Stimulated activated CD4-positive, alpha-beta T cell treated with anti-CD3 and anti-CD28 coated beads, Interleukin-15, amount 100 ng/mL, for 24 hours (primary cell): ENCODE data around the gene CNTN5.
"Not testable (repeated sequence)": the region's sequence is repeated elsewhere in the genome, so short reads cannot be mapped to it uniquely, and the experiment has no call there.

Experiments
- DNase-seq: peaks from one replicate; pipeline ENCODE4 v3.0.0-alpha.2; 2020

CNTN5 gene

DNA sequence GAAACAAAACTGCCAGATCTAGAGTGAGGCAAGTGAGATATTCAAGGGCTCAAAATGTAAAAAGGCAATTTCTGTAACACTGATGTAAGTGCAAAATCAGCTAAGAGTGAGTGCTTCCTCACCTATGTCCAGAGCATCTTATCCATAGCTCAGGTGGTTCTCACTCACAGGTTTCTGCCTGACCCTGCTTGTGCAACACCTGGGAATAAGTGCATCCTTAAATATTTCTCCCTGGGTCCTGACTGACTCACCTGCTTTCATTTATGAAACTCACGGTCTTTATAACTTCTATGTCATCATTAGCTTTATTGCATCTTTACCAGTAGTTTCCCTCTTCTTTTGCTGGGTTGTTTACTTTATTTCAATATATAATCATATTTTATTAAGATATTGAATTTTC, 260.6 kb downstream of the CNTN5 start:
- DNase-seq: no peak

DNA sequence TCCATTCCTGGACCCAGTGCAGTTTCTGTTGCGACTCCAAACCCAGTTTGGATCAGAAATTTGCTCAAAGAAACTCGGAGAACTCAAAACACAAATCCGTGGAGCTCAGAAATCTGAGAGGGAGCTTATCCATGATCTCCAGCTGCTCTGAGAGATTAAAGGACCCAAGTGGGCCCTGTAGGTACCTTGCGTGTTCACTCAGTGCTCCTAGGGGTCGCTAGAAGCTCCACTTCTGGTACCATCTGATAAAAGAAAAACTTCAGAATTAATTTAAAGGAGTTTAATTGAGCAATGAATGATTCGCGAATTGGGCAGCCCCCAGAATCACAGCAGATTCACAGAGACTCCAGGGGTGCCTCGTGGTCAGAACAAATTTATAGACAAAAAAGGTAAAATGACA, 277.2 kb downstream of the CNTN5 start:
- not testable (repeated sequence) for DNase-seq

DNA sequence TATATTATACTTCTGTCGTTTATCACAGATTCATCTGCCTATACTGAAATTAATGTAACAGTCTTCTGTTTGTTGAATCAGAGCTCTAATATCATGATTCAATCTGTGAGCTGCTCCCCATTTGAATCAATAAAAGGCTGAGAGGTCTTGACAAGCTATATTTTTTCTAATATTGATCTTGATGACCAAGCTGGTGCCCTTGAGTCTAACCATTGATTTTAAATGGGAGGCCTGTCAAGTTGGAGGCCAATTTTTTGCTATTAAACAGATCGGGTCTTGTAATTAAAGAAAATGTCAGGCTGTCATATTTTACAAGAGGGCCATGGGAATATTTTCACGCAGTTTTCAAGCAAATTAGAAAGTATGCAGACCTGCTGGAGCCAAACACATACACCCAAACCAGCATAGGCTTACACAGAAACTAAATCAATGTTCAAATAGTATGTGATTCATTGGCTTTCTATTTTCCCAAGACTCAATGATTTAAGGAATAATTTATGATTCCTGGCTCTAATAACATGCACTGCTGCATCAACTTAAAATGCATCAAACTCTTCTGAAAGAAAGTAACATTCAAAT, 286.9 kb downstream of the CNTN5 start:
- no peak for DNase-seq

DNA sequence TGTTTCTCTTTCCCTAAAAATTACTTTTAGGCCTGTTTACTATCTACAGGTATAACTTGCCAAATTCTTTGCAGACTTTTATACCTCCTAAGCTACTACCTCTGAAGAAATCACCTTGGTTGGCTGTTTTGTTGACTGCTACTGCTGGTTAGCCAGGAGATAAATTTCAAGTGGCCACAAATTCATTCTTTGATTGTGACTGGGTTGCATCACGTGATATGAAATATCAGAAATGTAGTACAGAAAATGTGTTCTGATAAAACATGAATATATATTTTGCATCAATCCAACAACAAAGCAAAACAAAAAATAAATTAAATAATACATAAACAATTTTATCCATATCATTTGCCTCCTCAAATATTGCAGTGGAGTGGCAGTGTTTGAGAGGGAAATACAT, 291.1 kb downstream of the CNTN5 start:
- no peak for DNase-seq

DNA sequence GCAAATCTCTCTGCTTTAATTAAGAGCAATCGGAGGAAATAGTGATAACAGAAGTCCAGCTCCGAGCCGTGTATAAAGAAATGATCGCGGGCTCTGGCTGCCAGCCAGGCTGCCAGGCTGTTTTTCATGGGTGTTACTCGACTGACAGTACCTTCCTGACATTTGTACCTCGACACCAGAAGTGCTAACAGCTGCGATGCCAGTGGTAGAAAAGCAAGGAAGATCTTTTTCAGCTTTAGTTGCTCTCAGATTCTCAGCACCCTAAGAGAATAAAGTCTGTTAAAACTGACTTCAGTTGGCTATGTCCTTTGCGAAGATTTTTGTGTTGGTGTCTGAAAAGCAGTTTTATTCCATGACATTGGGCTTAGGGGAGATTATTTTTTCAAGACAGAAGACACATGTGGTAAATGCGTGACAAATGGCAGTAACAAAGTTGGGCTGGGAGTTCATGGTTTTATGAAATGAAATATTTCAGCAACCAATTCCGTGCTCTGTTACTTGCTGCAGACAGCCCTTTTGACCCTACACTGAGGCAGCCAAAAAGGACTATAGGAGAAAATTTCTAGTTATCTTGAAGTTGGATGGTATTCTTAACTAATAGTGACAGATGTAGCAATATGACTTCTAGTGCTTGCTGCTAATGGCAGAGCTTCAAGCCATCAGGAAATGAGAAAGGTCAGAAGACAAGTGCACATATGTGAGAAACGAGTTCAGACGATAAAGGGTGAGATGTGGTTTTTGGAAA, 296.2 kb downstream of the CNTN5 start:
- no peak for DNase-seq

DNA sequence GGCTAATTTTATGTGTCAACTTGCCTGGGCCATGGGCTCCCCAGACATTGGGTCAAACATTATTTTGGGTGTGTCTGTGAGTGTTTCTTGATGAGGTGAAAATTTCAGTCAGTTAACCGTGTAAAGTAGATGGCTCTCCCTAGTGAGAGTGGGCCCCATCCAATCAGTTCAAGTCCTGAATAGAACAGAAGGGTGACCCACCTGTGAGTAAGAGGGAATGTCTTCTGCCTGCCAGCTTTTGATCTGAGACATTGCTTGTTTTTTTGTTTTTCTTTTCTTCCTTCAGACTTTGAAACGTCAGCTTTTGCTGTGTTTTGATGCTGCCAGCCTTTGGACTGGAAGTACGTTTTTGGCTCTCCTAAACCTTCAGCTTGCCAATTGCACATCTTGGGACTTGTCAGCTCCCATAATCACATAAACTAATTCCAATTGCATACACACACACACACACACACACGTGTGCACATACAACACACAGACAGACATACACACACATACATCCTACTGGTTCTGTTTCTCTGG, 300.1 kb downstream of the CNTN5 start:
- no peak for DNase-seq

DNA sequence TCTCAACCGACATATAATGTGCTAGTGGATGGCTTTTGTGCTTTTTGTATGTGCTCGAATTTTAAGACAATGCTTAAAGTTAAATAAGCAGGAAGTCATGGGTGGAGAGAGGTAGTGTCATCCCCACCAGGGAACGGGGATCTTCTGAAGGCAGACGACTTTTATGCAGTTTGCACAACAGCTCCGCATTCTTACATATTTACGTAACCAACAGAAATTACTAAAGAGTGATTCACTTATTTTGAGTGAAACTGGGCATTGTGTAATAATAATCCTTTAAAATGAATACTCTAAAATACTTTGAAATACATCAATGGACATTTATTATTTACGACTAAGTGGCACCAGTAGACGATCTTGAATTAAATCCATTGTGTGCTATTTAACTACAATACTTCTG, 305.1 kb downstream of the CNTN5 start:
- no peak for DNase-seq

DNA sequence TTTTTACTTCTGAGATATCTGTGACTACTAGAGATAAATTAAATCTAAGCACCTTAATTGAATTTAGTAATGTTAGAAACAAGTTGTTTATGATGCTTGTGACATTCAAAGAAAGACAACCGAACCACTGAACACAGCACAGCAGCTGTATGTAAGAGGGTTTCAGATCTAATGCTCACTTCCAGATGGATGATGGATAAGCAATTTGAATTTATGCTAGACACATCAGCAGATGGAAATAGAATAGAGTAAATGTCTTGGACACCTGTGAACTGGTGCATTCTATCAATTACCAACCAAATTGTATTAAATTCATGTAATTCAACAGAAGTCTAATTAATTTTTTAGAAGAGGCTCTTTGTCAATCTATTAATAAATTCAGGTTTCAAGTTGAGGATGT, 306.3 kb downstream of the CNTN5 start:
- no peak for DNase-seq

DNA sequence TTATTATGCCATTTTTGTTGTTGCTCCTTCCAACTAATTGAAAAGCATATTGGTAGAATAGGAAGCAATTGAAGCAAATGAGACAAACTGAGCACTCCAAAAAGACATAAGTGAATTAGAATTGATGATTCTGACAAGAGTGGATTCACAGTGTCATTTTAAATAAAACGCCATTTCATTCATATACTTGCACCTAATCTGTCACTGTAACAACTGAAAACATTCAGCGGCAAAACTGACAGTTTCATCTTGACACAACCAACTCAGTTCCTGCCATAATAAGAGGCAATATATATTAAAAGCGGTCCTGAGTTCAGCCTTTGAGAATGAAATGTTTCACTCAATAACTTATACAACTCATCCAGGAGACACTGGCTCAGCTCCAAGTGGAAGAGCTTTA, 306.8 kb downstream of the CNTN5 start:
- no peak for DNase-seq

DNA sequence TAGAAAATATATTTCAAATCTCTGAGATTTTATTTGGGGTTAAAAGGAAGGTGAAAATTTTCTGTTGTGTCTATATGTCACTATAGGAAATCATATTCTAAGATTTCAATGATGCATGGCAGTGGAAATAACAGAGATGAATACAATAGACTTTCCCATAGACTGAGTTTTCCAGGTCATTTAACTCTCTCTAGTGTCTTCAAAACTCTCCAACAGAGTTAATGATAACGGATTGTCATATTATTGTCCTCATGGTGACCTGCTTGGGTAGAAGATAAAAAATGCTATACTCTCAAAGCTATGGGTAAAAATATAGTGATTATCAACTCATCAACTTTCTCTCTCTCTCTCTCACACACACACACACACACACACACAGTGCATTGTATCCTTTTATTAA, 312.9 kb downstream of the CNTN5 start:
- DNase-seq: no peak

DNA sequence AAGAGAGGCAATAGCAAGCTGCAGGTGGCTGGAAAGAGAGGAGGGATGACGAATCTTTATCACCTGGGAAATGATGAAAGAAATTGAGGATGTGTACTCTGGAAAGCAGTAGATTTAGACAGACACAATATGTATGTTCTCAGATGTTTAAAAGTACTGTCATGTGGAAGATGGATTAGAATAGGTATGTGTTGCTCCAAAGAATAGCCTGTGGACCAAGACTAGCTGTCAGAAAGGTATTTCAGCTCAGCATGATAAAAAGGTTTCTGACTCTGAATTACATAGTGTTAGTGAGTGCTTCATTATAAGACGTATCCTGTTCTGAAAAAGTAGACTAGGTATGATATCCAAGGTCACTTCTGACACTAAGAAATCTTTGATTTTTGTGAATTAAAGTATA, 322.4 kb downstream of the CNTN5 start:
- no peak for DNase-seq

DNA sequence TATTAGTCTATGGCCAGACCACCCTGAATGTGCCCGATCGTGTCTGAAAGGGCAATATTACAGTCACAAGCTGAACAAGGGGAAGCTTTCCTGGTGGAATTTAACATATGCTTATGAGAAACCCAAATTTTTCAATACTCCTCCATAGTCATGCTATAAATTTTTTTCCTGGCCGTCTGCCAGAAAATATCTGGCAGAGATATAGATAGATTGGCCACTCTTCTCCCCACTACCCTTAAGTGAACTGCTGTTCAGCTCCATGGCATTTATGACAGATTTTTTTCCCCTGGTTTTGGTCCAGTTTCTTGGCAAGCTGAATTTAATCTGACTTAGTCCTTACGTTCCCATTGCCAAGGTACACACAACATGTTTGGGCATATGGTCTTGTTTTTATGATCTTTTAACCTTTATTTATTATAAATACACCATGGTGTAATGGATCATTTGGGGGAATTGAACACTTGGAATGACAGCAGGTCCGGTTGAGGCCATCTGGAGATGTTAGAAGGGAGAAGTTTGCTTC, 328.5 kb downstream of the CNTN5 start:
- no peak for DNase-seq

DNA sequence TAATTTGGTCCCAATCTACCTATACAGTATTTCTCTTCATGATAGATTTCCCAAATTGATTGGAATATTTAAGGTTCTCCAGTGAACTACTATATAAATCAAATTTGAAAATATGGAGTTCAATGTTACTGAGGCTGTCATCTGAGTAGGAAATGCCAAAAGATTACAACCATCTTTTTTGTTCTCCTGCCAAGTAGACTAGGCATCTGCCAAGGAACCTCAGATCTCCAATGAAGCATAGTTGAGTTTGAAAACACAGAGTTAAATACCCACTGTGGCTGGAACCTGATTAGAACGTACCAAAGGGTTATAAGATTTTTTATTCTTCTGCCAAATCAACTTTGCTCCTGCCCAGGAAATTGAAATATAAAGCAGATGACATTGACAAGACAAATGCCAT, 330.9 kb downstream of the CNTN5 start:
- DNase-seq: no peak

DNA sequence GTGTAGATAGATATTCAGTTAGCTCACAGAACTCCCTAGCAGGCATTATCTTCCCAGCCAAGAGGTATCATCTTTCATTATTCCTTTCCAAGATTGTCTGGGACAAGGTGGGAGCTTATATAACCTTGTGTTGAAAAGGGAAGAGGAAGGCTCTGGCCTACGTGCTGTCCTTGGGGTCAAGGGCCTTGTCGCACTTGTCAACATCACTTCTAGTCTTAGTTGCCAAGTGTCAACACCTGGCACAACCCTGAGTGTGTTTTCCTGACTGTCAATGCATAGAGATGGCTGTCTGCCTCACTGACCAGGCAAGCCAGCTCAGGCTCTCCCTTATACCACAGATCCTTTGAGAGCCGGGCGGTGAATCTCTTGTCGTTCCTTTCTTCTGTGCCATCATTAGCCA, 331.9 kb downstream of the CNTN5 start:
- no peak for DNase-seq

DNA sequence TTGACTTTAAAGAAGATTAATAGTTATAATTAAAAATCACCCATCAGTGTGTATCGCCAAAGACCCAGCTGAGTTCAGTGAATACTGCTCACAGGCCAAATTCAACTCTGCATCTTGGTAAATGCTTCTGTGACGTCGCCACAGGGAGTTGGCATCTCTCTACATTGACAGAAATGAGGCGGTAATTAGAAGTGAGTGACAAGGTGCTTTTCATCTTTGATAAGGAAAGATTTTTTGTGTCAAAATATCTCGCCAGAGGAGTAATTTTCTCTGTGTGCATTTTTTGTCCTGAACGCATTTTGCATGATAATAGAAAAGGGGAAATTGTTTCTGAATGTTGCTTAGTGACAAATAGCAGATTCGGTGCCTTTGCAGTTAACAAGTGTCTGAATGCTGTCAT, 345.8 kb downstream of the CNTN5 start:
- no peak for DNase-seq

DNA sequence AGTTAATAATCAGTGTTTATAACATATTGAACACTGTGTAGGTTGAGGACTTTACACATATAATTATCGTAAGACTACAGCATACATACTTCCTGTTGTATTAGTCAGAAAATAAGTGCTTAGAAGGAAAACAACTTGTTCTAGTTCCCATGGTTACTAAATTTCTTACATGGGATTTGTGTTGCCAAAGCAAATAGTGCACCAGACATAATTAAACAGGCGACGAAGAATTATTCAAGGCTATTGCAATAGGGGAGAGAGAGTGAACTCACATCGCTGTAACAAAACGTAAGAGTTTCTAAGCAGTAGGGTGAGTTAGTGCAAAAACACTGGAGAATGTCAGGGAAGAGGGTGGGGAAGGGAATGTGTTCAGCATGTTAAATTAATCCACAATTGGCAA, 347.8 kb downstream of the CNTN5 start:
- DNase-seq: no peak

DNA sequence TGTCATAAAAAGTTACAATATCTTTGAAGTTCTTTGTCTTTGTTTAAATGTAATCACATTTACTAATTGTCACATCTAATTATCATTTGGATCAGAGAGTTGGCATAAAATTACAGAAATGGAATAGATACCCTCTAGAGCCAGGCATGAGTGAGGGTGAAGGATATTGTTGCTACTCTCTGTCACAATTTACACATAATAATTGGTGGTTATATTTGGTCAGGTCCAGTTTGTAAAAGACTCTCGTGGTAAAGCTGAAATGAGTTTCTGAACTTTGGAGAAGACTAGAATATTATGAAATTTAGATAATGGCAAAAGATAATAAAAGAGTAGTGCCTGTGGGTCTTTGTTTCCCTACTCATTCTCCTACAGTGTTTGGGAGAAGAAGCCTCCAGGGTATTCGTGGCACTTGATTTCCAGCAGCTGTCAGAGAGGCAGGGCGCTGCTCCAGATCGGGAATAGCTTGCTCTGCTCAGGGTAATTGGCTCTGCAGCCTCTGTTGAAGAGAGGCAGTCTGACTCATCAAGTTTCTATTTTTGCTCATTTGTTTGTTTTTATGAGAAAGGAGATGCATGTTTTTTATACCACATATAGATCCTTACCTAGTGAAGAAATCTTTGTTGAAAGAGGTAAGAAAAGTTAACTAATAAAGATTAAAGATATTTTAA, 349.9 kb downstream of the CNTN5 start:
- no peak for DNase-seq

DNA sequence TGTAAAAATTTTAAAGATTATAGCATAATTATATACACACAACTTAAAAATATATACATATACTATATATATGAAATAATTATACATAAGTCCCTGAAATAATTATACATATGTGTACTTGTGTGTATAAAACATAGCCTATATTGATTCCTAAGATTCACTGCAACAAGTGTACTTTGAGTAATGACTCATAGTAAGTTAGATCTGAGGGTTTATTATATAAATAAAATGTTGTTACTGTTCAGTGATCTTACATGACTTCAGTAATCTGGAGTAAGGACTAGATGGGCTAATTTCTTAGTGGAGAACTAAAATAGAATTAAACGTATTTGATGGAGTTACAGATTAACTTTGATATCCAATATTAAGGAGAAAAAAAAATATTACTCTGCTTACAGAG, 350.5 kb downstream of the CNTN5 start:
- DNase-seq: no peak

DNA sequence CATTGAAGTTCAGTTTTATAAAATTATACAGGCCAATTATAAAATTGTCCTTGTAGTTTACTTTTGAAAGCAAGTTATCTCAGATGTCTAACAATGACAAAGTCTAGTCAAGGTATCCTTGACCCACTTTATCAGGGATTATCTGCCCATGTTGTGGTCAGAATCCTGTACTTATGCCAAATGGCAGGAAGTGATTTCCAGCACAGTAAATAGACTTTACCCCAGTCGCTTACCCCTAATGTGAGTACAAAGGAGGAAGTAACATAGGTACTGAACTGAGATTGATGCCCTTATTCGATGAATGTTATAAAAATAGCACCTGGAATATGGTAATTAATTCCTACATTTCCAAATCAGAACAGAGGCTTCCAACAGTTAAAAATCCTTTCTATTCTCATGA, 355.7 kb downstream of the CNTN5 start:
- no peak for DNase-seq

DNA sequence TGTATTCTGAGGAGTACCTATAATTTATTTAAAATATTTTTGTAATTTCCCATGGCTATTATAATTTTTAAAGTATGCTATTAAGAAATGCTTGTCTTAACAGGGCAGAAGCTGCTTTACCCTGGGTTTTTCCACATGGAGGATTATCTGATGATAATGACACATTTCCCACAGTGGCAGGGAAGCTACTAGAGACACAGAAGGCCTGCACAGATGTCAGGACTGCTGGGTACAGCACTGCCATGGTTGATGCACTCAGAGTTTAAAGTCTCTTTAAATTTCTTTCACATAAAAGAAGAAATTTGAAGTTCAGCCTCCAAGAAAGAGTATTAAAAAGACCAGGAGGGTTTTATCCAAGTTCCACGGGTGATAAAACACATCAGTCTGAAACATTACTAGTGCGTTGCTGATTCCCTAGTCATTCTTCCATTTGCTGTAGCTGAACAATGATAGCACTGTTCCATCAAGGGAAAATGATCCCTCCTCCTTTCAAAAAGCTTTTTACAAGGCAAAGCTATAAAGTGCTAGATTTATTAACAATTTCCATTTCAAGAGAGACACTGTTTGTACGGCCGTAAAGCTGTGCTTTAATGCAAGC, 363.0 kb downstream of the CNTN5 start:
- DNase-seq: no peak

DNA sequence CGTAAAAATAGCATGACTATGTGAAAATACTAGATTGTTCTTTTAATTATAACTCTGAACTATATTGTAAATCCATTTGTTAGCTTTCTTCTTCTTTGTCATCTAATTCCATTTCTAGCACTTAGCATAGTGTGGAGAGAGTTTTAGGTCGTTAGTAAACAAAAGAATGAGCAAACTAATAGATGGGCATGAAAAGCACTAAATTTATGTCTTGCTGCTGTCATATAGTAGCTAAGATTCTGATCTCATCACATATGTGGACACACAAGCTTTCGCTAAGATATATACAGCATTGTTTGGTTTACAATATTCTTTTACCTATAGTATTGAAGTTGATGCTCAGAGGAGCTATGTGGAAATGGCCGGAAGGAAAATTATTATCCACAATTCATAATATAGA, 370.5 kb downstream of the CNTN5 start:
- no peak for DNase-seq

DNA sequence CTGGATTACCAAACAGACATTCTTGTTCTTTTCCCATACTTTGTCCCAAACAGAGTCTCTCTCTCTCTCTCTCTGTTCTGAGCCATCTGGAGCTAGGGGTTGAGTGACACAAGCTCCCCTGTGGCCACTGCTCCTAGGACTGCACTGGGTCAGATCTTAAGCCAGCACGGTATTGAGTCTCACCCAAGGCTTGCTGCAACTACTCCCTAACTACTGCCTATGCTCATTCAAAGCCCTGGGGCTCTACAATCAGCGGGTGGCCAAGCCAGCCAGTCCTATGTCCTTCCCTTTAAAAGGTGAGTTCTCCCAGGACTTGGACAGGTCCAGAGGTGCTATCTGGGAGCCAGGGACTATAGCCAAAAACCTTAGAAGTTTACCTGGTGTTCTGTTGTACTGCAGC, 385.6 kb downstream of the CNTN5 start:
- DNase-seq: no peak

DNA sequence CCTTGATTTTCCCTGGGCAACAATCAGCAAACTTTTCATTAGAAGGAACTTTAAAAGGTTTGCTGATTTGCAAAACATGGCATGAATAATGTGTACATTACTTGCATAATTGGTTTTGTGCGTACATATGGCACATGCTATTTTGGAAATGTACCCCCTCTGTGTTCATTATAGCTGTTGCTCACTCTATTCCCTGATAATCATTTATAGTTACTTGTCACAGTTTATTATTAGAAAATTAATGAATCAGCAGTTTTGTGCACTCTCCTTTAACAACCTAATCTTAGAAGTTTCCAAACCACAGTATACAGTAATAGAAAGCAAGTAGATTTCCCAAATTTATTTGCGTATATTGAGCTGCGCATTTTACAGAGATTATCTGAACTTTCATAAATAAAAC, 389.9 kb downstream of the CNTN5 start:
- no peak for DNase-seq
